Endothelial cell of umbilical vein (primary cell): Measurements from ENCODE around the gene C1orf159. TPM values are rescaled to one million over a fixed set of nuclear protein-coding genes. Genes with fewer than 3 reads are reported as not detected.

ENCODE experiments used
- BruUV-seq: library from RNA; stranded (reverse); fragments of 400-500 nt; replicated peaks from 2 replicates; lab custom pipeline; 2021; lab: Mats Ljungman, UMichigan
- CTCF ChIA-PET: fragments of 300-600, 350-600 bp; sonication (Branson Sonifier 250); formaldehyde crosslinking; loops from one replicate; lab custom pipeline; 2021; ENCODE audit warnings: antibody characterized with exemption, inconsistent platforms; lab: Charles Lee
- POLR2A ChIA-PET: fragments of 300-600, 350-600 bp; sonication (Branson Sonifier 250); formaldehyde crosslinking; loops from one replicate; lab custom pipeline; 2021; ENCODE audit warnings: antibody characterized with exemption, inconsistent platforms; lab: Charles Lee
- DNase-seq: peaks from one replicate; pipeline ENCODE4 v3.0.0-alpha.2; 2011; ENCODE audit warnings: low read depth, low spot score
- FAIRE-seq: peaks from 2 replicates; lab custom pipeline; 2011; peaks lifted over from hg19 to GRCh38; lab: Jason Lieb, UNC
- H2AFZ ChIP-seq: 2 replicates; pipeline ENCODE4 v1.6.0; 2012; ENCODE audit warnings: low read depth, low read length, control low read depth, inconsistent platforms
- H3K27ac ChIP-seq: 2 replicates; pipeline ENCODE4 v1.5.1; 2011; ENCODE audit warnings: low read depth, mild to moderate bottlenecking, control low read depth, low read length, moderate library complexity; ENCODE audit not compliant: insufficient read depth
- H3K27me3 ChIP-seq, 2 experiments: 2 replicates each; pipeline versions ENCODE4 v1.6.0 to v1.6.1; 2011; ENCODE audit warnings: low read length in 2 of 2, mixed read lengths in 1 of 2; ENCODE audit not compliant: control insufficient read depth in 2 of 2, insufficient read depth in 2 of 2
- H3K36me3 ChIP-seq, 2 experiments: 2 replicates in 1 of 2; 3 replicates in 1 of 2; pipeline ENCODE4 v1.5.1; 2011; ENCODE audit warnings: low read length in 2 of 2, mild to moderate bottlenecking in 1 of 2, moderate library complexity in 1 of 2; ENCODE audit not compliant: control insufficient read depth in 2 of 2, insufficient read depth in 2 of 2; ENCODE audit errors: extremely low read depth in 1 of 2
- H3K4me1 ChIP-seq: 3 replicates; pipeline ENCODE4 v1.5.1; 2011; ENCODE audit warnings: mild to moderate bottlenecking, low read length; ENCODE audit not compliant: control insufficient read depth, insufficient read depth; ENCODE audit errors: extremely low read depth
- H3K4me2 ChIP-seq: 2 replicates; pipeline ENCODE4 v1.6.1; 2011; ENCODE audit warnings: low read length, control low read depth, mixed read lengths; ENCODE audit not compliant: insufficient read depth
- H3K4me3 ChIP-seq, 3 experiments: fragments of 200-600 bp in 1 of 3; sonication (generic), shearing (Covaris generic) in 1 of 3; replicated peaks in 1 of 3; 2 replicates each; pipeline ENCODE4 v1.5.1; 2011 to 2016; ENCODE audit warnings: control low read depth in 3 of 3, low read length in 3 of 3, mild to moderate bottlenecking in 2 of 3, inconsistent platforms in 1 of 3, low read depth in 1 of 3, moderate library complexity in 1 of 3; ENCODE audit not compliant: insufficient read depth in 1 of 3
- H3K79me2 ChIP-seq: 2 replicates; pipeline ENCODE4 v1.6.0; 2012; ENCODE audit warnings: low read length, inconsistent platforms; ENCODE audit not compliant: control insufficient read depth, insufficient read depth
- H3K9ac ChIP-seq: replicated peaks from 2 replicates; pipeline ENCODE3; 2011; ENCODE audit warnings: low read length, control low read depth; ENCODE audit not compliant: insufficient read depth; ENCODE audit errors: extremely low read depth
- H3K9me1 ChIP-seq: replicated peaks from 3 replicates; pipeline ENCODE4 v1.6.0; 2011; ENCODE audit warnings: mild to moderate bottlenecking, low read length; ENCODE audit not compliant: control insufficient read depth, insufficient read depth; ENCODE audit errors: extremely low read depth
- H3K9me3 ChIP-seq: replicated peaks from 2 replicates; pipeline ENCODE4 v1.5.1; 2012; ENCODE audit warnings: low read length, inconsistent platforms; ENCODE audit not compliant: control insufficient read depth, insufficient read depth
- H4K20me1 ChIP-seq: replicated peaks from 2 replicates; pipeline ENCODE3; 2011; ENCODE audit warnings: mild to moderate bottlenecking, low read length; ENCODE audit not compliant: control insufficient read depth, insufficient read depth; ENCODE audit errors: extremely low read depth
- CTCF ChIP-seq, 2 donors: IDR thresholded peaks; 1 replicate in 1 of 2; 2 replicates in 1 of 2; pipeline ENCODE4 v1.5.1; 2011; ENCODE audit warnings: low read length in 2 of 2, mild to moderate bottlenecking in 2 of 2, moderate library complexity in 2 of 2, control low read depth in 1 of 2, inconsistent platforms in 1 of 2, low read depth in 1 of 2; ENCODE audit not compliant: insufficient read depth in 1 of 2; ENCODE audit errors: extremely low read depth in 1 of 2
- EZH2 ChIP-seq: IDR thresholded peaks from 2 replicates; pipeline ENCODE4 v1.6.1; 2012; ENCODE audit warnings: borderline replicate concordance, low read depth, mild to moderate bottlenecking, moderate library complexity, low read length, inconsistent platforms; ENCODE audit not compliant: severe bottlenecking
- FOS ChIP-seq: IDR thresholded peaks from 2 replicates; pipeline ENCODE4 v1.6.1; 2011; ENCODE audit warnings: mild to moderate bottlenecking, low read length, moderate library complexity, borderline replicate concordance; ENCODE audit not compliant: insufficient read depth
- GATA2 ChIP-seq: IDR thresholded peaks from 2 replicates; pipeline ENCODE4 v1.7.0; 2011; ENCODE audit warnings: low read depth, mild to moderate bottlenecking, moderate library complexity, mixed read lengths, low read length; ENCODE audit not compliant: insufficient read length, insufficient read depth
- JUN ChIP-seq: IDR thresholded peaks from 2 replicates; pipeline ENCODE4 v1.6.1; 2011; ENCODE audit warnings: borderline replicate concordance, low read depth; ENCODE audit not compliant: insufficient read length, insufficient read depth
- MAX ChIP-seq: IDR thresholded peaks from 2 replicates; pipeline ENCODE4 v1.6.1; 2011; ENCODE audit not compliant: insufficient read depth, insufficient read length
- MYC ChIP-seq: IDR thresholded peaks from one replicate; pipeline ENCODE4 v1.6.1; 2011; ENCODE audit warnings: mild to moderate bottlenecking, low read depth, low read length
- POLR2A ChIP-seq: IDR thresholded peaks from 2 replicates; pipeline ENCODE4 v1.6.1; 2012; ENCODE audit warnings: low read depth, mild to moderate bottlenecking, control low read depth, low read length
- POLR2AphosphoS5 ChIP-seq: IDR thresholded peaks from 2 replicates; pipeline ENCODE4 v1.6.1; 2012; ENCODE audit warnings: low read depth, mild to moderate bottlenecking, control low read depth, low read length, moderate library complexity; ENCODE audit not compliant: insufficient read depth
- dilution Hi-C: fragments of 300-500 bp; cut with MboI; formaldehyde crosslinking; loops from one replicate; pipeline ENCODE4 v1.15.0; 2019; ENCODE audit warnings: low sequenced_read_pairs; ENCODE audit not compliant: extremely low pct_ligation_motif_present
- intact Hi-C: fragments of 100-400 bp; cut with micrococcal nuclease; formaldehyde crosslinking; loops from one replicate; pipeline ENCODE4 v1.10.0; 2022
- polyA plus RNA-seq, 4 experiments: library from polyadenylated mRNA; depleted of rRNA in 3 of 4; stranded (reverse) in 3 of 4; unstranded in 1 of 4; fragments of >200 nt; gene quantifications; 2 replicates each; pipeline versions ENCODE4 v1.2.1 to v1.2.3, GENCODE V29; 2011 to 2012; ENCODE audit warnings: missing spikeins in 1 of 4
- total RNA-seq: library from RNA; stranded (reverse); gene quantifications from 2 replicates; pipeline ENCODE4 v1.2.3, GENCODE V29; 2021

The C1orf159 gene
- total and polyA plus RNA-seq, 2 donors (not counting 3 experiments of a cell fraction or from before 2014, with no cell fraction given): 16.1 to 20.1 TPM

- Histone ChIP-seq H3K9me3 (no peaks in the 10 kb centered on the region), H3K9me1 (no peaks in the 10 kb centered on the region), H3K4me3 (no peak overlapping the region), H3K27me3 (no peaks in the 10 kb centered on the region), H3K4me2 (no peak overlapping the region), H4K20me1 (no peaks in the 10 kb centered on the region), H3K36me3 (no peaks in the 10 kb centered on the region), H3K4me1 (no peaks in the 10 kb centered on the region), H3K9ac (no peak overlapping the region), H3K79me2 (no peaks in the 10 kb centered on the region), H2AFZ (no peak overlapping the region), H3K27ac (no peak overlapping the region)
- TF ChIP-seq MAX (no peak), CTCF (IDR thresholded peaks at IDR 0.05; ENCODE audit: extremely low read depth in 1 of 2, insufficient read depth in 1 of 2, low read depth in 1 of 2, low read length in 2 of 2) (no peak), JUN (no peak), FOS (no peak), POLR2A (no peak), GATA2 (no peak), EZH2 (no peak), MYC (no peak), POLR2AphosphoS5 (no peak)
- DNase-seq: no peak
- CTCF ChIA-PET: interaction anchor here (1.2 to 1.6 kb wide), 3 partner anchors 8 to 161 kb away, joined by 4 to 6 read pairs (median 5); no protein-coding TSS in a partner anchor
- intact Hi-C loops (no loop called here), dilution Hi-C loops (no loop called here)
- no peak for FAIRE-seq
- POLR2A ChIA-PET: interaction anchor here (0.6 kb wide), 1 partner anchor 131 kb away, joined by 6 read pairs; no protein-coding TSS in a partner anchor
- BruUV-seq: no TSS peak
Observed at GRCh38 chr1:1130206-1131120, 14.6 kb upstream of the C1orf159 start.
